GM18508 (cell line): Measurements from ENCODE around the gene MUC5B.

Experiments
- ATAC-seq: cut with Tn5 transposase; IDR thresholded peaks from one replicate; pipeline ENCODE4 v1.9.1; 2021; ENCODE audit warnings: moderate number of reproducible peaks; ENCODE audit not compliant: insufficient read depth, unreplicated experiment

Gene MUC5B

DNA sequence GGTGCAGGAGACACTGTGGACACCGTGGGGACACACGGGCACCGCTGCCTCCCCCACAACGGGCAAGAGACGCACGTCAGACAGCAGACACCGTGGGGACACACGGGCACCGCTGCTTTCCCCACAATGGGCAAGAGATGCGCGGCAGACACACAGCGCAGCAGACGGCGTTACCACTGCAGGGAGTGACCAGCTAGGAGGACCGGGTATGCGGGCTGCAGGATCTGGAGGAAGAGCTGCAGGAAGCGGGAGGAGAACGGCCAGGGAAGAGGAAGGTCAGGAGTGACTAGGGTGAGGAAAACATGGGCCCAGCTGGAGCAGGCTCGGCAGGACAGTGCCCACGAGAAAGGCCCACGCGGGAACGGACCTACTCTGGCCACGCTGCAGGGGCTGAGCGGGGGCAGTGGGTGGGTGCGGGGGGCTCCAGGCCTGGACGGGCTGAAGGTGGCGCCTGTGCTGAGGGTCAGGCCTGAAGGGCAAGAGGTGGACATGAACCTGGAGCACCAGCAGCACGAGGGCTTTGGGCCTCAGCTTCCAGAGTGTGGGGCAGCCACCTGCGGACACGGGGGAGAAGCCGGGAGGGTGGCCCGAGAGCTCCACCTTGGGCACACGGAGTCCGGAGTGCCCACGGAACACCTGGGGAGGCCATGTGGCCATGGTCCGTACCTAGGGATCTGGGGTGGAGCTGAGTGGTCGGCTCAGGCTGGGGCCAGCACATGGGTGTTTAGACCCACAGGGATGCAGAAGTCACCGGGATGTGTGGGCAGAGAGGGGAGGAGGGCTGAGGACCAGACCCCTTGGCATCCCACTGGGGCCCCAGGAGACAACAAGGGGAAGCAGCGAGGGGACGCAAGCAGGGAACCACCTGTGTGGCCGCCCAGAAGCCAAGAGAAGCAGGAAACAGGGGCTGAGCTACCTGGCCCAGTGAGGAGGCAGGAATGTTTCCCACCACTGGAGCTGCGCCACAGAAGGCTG, 70.1 kb downstream of the MUC5B start:
- ATAC-seq: no peak

DNA sequence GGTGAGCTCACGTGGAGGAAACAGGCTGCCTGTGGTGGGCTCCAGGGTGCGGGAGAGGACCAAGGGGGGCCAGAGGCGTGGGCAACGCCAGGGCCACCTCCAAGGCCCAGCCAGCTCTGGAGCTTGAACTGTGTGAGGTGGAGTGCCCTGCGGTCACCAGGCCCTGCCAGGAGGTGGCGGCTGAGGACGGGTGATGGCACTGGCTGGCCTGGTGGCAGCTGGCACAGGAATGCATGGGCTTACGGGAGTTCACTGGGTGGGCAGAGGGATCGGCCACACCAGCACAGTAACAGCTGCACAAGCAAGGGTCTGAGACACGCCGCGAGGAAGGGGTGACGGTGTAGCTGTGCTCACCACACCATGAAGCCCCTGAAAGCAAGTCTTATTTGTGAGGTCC, 70.8 kb downstream of the MUC5B start:
- ATAC-seq: no peak

DNA sequence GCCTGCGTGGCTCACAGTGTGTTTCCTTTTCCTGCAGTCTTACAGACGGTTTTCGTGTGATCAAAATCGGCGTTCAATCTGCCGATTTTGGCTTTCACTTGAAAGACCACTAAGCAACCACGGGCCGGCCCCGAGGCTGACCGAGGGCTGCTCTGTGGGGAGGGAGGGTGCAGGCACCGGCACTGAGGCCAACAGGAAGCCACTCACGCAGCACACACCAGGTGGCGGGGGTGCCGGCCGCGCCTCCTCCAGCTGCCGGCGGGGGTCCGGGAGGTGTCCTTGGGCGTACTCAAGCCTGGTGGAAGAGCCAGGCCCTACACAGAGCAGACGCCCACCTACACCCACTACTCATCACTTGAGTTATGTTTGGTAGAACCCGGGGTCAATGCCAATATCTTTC, 72.2 kb downstream of the MUC5B start:
- ATAC-seq: no peak

DNA sequence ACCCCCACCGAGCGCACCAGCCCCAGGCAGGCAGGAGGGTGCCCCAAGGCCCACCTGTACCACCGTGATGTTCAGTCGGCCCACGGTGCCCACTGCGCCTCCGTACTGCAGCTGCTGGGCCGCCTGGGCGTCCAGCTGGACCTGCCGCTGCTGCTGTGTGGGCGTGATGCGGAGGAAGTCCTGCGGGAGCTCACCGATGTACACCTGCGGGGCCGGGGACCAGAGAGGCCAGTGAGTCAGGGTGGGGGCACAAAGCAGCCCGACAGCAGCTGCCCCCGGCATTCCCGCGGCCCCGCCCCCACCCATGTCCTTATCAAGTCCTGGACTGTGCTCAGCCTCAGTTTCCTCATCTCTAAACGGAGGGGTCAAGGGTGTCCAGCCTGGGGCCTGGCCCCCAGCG, 72.7 kb downstream of the MUC5B start:
- ATAC-seq: no peak

- no peak for ATAC-seq
Measured at GRCh38 chr11:1296287-1296686, 73.4 kb downstream of the MUC5B start.

- no peak for ATAC-seq
Measured at GRCh38 chr11:1297011-1297575, 74.2 kb downstream of the MUC5B start.

DNA sequence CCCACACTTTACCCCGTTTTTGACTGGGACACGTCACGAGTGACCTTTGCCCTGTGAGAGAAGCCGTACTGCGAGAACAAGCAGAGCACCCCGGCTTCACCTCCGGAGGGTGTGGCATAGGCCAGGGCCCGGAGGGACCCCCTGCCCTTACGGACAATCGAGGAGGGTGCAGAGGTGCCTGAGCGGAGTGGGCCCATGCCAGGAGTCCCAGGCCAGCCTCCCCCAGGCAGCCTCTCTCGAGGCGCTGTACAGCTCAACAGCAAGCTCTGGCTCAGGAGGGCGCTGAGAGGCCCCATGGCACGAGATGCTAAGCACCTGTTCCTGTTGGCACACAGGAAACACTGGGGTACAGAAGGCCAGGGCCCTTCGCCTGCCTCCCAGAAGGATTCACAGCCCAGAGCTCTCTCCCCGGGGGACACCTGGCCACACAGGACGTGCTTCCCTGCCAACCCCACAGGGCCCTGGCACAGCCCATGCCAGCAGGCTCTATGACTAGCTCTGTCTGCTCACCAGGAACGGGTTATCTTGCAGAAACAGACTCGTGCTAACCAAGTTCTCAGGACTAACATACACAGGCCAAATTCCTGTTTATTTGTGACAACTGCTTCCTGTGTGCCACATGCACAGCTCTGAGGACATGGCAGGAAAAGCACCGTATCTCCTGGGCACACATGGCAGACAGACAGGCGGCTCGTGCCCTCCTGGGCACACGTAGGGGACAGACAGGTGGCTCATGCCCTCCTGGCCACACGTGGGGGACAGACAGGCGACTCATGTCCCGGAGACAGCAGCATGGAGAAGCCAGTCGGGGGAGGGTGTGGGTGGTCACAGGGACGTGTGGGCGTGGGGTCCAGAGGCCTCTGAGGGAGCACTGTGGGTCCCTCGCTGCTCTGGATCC, 75.0 kb downstream of the MUC5B start:
- ATAC-seq: no peak

DNA sequence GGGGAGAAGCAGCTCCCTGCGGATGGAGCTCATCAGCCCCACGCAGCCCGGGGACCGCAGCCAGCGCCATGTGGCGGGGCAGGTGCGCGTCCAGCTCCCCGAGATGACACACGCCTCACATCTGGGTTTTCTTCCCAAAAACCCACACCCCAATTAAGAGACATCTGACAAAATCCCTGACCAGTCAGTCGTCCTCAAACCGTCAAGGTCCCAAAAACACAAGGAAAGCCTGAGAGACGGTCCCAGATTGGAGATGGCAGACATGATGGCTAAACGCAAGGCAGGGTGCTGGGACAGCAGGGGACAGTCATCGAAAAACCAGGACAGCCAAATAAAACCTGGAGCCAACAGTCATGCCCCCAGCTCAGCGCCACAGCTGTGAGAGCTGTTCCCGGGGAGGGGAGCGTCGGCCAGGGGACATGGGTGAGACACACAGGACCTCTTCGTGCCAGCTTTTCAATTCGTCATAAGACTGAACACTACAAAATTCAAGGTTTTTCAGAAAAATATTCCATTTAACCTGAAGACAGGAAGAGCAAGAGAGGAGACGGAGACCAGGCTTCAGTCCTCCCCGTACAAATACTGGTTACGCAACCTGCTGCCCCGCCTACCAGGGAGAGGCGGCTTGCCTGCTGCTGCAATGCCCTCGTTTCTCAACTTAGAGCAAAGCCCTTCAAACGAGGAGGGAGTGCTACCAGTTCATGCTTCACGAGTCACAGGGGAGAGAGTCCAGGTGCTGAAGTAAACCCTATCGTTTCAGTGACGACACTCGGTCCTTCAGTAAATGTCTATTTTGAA, 76.0 kb downstream of the MUC5B start:
- no peak for ATAC-seq

DNA sequence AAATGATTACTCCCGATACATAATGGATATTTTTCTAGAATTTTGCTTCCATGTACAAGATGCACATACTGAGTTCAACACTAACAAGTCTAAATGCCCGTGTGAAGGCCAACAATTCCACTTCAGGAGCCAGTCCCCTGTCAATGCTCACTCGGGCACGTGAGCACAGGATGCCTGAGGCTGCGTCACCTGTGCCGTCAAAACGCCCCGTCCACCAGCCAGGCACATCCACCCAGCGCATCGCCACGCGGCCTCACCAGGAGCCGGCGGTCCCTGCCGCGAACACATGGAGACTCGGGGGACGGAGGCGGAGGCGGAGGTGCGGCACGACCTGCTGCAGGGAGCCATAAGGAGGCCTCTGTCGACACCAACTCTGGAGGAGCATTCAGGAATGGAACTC, 76.8 kb downstream of the MUC5B start:
- no peak for ATAC-seq

GRCh38 chr11:1300121-1300520, 77.3 kb downstream of the MUC5B start:
- no peak for ATAC-seq

GRCh38 chr11:1300569-1301187, 77.8 kb downstream of the MUC5B start:
- no peak for ATAC-seq

- ATAC-seq: no peak
Measured at GRCh38 chr11:1301220-1302000, 78.5 kb downstream of the MUC5B start.

GRCh38 chr11:1302041-1302460, 79.2 kb downstream of the MUC5B start:
- ATAC-seq: no peak

DNA sequence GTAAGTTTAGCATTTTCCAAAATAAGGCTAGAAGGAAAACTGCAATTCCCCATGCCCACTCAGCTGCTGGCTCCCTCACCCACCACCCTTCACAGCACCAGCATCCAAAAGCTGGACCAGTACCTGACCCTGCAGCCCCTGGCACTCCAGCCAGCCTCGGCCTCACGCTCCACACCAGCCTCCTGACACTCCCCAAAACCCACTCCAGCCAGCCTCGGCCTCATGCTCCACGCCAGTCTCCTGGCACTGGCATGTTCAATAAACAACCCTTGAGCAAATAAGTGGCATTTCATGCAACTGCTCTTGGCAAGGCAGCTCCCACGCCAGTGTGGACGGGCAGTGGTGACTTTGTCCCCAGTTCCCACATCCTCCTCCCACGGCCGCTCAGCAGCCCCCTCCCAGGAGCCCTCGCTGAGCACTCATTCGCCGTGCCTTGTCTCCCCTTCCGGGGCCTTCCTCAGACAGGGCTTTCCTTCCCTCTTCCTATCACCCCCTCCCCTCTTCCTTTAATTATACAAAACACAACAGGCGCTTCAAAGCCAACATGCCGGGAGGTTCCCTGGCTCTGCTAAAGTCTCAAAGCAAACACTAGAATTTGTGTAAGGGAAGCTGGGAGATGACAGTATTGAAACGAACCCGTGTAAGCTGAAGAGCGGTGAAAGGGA, 79.7 kb downstream of the MUC5B start:
- no peak for ATAC-seq

DNA sequence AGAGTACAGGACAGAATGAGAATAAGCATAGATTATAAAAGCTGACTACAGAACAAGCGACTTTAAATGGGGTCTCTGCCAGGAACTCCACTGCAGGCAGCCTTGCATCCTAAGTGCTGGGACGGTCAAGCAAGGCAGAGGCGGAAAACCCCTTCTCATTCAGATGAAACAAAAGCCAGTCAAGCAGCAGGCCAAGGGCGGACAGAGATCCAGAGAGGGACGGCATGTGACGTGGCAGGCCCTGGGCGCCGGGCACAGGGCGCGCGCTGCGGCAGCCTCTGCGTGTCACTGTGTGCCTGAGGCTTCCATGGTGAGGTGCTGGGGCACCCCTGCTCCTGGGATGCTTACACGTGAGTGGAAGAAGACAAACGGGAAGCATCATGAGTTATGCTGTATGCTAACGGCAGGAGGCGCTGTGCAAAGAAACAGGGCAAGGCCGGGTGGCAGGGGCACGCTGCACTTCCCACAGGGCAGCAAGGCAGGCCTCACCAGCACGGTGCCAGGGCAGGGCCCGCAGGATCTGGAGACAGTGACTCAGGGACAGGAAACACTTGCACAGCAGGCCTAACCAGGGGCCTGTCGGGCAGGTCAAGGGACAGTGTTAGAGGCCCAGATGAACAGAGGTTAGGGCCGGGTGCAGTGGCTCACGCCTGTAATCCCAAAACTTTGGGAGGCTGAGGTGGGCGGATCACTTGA, 80.4 kb downstream of the MUC5B start:
- ATAC-seq: no peak

DNA sequence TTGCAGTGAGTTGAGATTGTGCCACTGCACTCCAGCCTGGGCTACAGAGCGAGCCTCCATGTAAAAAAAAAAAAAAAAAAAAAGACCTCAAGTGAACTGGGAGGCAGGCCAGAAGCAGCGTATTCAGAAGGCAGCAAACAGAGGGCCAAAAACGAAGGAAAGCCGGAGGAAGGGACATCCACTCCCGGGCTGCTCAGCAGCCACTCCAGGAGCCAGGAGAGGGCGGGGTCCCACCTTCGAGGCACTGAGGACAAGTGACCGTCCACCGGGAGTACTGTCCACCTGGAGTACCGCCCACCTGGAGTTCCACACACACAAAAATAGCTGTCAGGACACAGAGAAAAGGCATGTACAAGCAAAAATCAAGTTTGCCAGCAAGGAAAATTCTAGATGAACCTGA, 81.1 kb downstream of the MUC5B start:
- ATAC-seq: no peak

- no peak for ATAC-seq
Measured at GRCh38 chr11:1304380-1304779, 81.5 kb downstream of the MUC5B start.

DNA sequence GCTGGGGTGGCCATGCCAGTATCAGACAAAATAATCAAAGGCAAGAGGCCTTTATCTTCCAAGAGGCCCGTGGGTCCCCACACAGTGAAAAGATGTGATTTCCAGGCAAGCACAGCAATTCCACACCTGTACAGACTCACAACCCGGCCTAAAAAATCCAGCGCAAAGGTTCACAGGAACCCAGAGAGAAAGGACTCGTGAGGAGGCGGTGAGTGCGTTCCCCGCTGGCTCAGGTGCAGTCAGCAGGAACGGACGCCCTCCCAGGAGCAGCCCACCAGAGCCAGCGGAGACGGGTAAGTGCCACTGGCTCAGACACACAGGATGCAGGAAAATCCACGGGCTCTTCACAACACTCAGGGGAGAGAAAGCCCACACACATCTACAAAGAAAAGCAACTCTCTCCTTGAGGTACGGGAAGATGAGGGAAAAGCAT, 82.2 kb downstream of the MUC5B start:
- ATAC-seq: no peak
